ENCODE measurements around the gene EFHD2.
"Not testable (repeated sequence)": the region's sequence is repeated elsewhere in the genome, so short reads cannot be mapped to it uniquely, and the experiment has no call there.

EFHD2 gene

GRCh38 chr1:15430787-15431570 lies 21.3 kb downstream of the EFHD2 start:
- TF ChIP-seq CTCF (IDR thresholded peaks at IDR 0.05; ENCODE audit: borderline replicate concordance, control extremely low read depth, extremely low read depth, insufficient read depth, missing control alignments): peak; percentile 95
- in situ Hi-C loops (cut with MboI; ENCODE audit: low sequenced_read_pairs, unreplicated experiment): no loop called here
- peak; percentile 91 for DNase-seq (ENCODE audit: low spot score)

- DNase-seq (ENCODE audit: low spot score): no peak
- in situ Hi-C loops (cut with MboI; ENCODE audit: low sequenced_read_pairs, unreplicated experiment): no loop called here
- no peak for TF ChIP-seq CTCF (IDR thresholded peaks at IDR 0.05; ENCODE audit: borderline replicate concordance, control extremely low read depth, extremely low read depth, insufficient read depth, missing control alignments)
These were observed 21.9 kb downstream of the EFHD2 start for GRCh38 chr1:15431571-15431948.

DNA sequence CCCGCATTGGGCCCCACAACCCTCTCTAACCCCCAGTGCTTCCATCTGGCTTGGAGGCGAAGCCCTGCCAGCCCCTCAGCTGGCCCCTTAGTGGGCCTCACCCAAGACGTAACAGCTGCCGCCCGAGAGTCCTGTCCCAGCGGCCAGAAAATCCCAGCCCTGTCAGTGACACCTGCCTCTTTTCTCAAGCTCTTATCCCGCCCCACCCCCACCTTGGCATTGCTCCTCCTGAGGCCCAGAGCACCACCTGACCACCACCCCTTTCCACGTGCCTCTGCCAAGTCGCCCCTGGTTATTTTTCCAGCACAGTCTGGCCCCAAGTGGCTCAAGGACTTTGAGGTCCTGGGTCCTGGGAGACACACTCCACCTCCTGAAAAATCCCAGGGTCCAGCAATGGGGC lies 22.6 kb downstream of the EFHD2 start:
- no peak for TF ChIP-seq CTCF (IDR thresholded peaks at IDR 0.05; ENCODE audit: borderline replicate concordance, control extremely low read depth, extremely low read depth, insufficient read depth, missing control alignments)
- in situ Hi-C loops (cut with MboI; ENCODE audit: low sequenced_read_pairs, unreplicated experiment): no loop called here
- no peak for DNase-seq (ENCODE audit: low spot score)

GRCh38 chr1:15433471-15433870 lies 23.8 kb downstream of the EFHD2 start:
- no peak for DNase-seq (ENCODE audit: low spot score)
- in situ Hi-C loops (cut with MboI; ENCODE audit: low sequenced_read_pairs, unreplicated experiment): no loop called here
- TF ChIP-seq CTCF (IDR thresholded peaks at IDR 0.05; ENCODE audit: borderline replicate concordance, control extremely low read depth, extremely low read depth, insufficient read depth, missing control alignments): no peak

DNA sequence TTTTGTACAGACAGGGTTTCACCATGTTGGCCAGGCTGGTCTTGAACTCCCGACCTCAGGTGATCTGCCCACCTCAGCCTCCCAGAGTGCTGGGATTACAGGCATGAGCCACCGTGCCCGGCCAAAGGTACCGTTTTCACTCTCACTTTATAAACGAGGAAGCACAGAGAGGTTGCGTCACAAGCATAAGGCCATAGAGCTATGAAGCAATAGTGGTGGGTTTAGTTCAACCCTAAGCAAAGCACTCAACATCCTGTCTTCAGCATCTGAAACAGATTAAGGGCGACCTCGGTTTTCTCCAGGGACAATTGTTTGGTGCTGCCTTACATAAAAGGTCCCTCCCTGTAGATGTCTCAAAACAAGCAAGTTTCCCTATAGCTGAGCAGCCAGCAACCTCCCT lies 25.1 kb downstream of the EFHD2 start:
- in situ Hi-C loops (cut with MboI; ENCODE audit: low sequenced_read_pairs, unreplicated experiment); DNase-seq (ENCODE audit: low spot score): not testable (repeated sequence)

- in situ Hi-C loops (cut with MboI; ENCODE audit: low sequenced_read_pairs, unreplicated experiment): no loop called here
- no peak for TF ChIP-seq CTCF (IDR thresholded peaks at IDR 0.05; ENCODE audit: borderline replicate concordance, control extremely low read depth, extremely low read depth, insufficient read depth, missing control alignments)
- DNase-seq (ENCODE audit: low spot score): no peak
These were observed 25.8 kb downstream of the EFHD2 start for GRCh38 chr1:15435239-15436077.

DNA sequence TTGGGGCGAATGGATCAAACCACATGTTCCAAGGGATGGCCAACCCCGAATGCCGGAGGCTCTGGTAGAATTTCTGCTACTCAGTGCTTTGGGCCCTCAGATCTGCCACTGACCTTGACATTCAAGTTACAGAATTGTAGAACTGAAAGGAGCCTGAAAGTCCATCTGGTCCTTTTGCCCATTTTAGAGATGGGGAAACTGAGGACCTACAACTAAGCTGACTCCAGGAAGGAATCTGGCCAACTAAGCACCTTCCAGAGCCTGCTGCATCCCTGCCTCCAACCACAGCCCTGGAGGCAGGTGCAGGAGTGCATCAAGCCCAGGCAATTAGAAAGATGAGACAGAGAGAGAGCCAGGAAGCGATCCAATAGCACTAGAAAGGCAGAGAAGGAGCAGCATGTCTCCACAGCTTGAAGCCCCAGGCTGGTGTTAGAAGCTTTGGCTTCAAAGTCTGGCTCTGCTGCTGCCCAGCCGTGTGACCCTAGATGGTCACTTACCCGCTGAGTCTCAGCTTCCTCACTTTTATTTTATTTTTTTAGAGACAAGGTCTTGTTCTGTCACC lies 27.3 kb downstream of the EFHD2 start:
- in situ Hi-C loops (cut with MboI; ENCODE audit: low sequenced_read_pairs, unreplicated experiment): no loop called here
- no peak for TF ChIP-seq CTCF (IDR thresholded peaks at IDR 0.05; ENCODE audit: borderline replicate concordance, control extremely low read depth, extremely low read depth, insufficient read depth, missing control alignments)
- DNase-seq (ENCODE audit: low spot score): no peak
